HUDEP-2 (cell line): ENCODE results near the gene GPATCH3.
"Not testable (repeated sequence)": the region's sequence is repeated elsewhere in the genome, so short reads cannot be mapped to it uniquely, and the experiment has no call there.

Source experiments
- DNase-seq, 76 experiments: peaks; one replicate each; lab custom pipeline; 2025; ENCODE audit not compliant: unreplicated experiment in 76 of 76; lab: John Stamatoyannopoulos, UW

Gene GPATCH3, protein sequence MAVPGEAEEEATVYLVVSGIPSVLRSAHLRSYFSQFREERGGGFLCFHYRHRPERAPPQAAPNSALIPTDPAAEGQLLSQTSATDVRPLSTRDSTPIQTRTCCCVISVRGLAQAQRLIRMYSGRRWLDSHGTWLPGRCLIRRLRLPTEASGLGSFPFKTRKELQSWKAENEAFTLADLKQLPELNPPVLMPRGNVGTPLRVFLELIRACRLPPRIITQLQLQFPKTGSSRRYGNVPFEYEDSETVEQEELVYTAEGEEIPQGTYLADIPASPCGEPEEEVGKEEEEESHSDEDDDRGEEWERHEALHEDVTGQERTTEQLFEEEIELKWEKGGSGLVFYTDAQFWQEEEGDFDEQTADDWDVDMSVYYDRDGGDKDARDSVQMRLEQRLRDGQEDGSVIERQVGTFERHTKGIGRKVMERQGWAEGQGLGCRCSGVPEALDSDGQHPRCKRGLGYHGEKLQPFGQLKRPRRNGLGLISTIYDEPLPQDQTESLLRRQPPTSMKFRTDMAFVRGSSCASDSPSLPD

DNA sequence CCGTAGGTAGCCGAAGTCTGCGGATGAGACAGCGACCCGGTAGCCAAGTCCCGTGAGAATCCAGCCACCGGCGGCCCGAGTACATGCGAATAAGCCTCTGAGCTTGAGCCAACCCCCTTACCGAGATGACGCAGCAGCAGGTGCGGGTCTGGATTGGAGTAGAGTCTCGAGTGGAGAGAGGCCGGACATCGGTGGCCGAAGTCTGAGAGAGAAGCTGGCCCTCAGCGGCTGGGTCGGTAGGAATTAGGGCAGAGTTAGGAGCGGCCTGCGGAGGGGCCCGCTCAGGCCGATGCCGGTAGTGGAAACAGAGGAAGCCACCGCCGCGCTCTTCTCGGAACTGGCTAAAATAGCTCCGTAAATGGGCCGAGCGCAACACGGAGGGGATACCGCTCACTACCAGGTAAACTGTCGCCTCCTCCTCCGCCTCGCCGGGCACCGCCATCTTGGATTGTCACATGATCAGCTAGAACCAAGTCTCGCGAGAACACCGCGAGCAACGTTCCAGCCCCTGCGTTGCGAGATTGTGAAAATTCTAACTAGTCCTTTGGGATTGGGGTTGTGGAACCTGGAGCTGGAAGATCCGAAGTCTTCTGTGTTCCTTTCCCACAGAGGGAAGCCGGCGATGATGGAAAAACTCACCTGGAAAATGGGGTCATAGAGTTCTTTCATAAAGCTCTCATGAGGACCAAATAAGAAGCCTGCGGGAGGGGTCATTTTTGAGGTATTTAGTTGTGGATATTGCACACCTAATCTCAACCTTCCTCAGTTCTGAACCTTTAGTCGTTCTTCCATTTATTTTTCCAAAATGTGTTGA is at the start of gene GPATCH3:
GPATCH3 (minus strand) TSS at position 467 of the 814 bp plus-strand sequence; CDS start at position 442, 25 bp downstream.
- DNase-seq: peak in 73 of 76 experiments; percentile 30 to 89 (median 77)

DNA sequence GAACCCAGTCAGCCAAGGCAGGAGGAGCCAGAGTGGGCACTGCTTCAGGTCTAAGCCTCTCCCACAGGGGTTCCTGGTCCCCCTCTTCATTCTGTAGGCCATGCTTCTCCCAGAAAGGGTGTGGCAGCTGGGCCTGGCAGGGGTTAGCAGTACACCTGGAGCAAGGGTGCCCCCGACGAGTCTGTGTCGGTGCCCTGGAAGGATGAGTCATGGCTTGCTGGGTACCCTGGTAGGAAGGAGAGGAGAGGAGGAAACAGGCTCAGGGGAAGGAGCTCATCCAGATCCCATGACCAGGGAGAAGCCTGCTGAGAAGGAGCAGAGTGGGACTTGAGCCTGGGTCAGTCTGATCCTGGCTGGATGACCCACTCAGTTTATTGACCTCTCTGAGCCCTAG is 49.7 kb upstream of the GPATCH3 start:
- DNase-seq: peak in 1 of 76 experiments; percentile 6

DNA sequence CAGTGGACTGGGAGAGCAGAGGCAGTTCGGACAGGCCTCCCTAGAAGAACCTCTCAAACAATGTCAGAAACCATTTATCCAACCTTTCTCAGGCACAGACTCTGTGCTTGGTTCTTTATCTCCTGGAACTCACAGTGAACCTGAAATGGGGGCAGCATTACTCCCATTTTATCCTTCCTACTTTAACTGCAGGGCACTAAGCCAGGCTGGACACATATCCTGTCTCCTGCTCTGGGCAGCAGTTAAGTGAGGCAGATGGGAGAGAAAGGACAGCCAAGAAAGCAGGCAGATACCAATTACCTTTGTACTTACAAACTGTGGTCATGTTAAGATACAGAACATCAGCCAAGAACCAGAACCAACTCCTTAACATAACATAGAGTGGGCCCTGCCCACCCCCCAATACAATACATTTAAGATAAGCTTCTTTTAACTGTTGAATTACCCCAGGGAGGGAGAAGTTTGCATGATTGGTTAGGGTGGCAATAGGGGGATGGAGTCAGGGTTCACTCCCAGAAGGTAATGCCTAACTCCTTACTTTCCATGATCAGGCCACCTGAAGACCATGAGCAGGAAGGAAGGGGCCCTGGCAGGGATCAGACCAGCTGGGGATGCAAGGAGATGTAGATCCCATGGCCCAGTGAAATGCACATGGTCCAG is 49.1 kb upstream of the GPATCH3 start:
- DNase-seq: no peak

DNA sequence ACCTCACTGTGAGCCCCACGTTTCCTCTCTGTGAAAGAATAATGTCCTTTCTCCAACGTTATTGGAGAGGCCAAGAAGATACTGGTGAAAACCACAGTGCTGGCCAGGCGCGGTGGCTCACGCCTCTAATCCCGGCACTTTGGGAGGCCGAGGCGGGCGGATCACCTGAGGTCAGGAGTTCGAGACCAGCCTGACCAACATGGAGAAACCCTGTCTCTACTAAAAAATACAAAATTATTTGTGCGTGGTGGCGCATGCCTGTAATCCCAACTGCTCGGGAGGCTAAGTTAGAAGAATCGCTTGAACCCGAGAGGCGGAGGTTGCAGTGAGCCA is 48.4 kb upstream of the GPATCH3 start:
- DNase-seq: not testable (repeated sequence)

DNA sequence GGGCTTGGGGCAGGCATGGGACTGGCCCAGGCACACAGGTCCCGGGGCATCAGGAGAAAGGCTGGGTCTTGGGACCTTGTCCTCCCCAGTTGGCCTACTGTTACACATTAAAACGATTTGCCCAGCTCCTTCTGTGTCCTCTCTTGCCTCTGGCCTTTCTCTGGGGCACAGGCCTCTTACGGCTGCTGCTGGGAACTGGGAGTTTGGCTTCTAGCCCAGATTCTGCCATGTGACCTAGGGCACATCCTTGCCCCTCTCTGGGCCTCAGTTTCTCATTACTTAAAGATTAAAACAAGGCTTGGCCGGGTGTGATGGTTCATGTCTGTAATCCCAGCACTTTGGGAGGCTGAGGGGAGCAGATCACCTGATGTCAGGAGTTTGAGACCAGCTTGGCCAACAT is 46.0 kb upstream of the GPATCH3 start:
- DNase-seq: no peak

DNA sequence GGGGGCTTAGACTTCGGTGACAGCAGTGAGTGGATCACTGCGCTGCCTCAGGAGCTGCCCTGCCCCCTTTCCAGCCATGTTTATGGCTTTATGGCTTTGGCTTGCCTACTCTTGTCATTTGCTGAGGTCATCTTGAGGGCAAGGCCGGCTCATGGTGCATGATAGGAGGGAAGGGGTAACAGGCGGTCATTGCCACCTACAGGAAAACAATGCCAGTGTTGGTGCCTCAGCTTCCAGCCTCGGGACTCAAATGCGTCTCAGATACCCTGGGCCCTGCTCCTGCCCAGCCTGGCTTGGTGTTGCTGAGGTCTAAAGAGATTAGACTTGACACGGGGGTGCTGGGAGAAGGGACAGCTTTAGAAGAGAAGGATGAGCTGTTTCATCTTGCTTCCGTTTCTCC is 45.5 kb upstream of the GPATCH3 start:
- DNase-seq: no peak

DNA sequence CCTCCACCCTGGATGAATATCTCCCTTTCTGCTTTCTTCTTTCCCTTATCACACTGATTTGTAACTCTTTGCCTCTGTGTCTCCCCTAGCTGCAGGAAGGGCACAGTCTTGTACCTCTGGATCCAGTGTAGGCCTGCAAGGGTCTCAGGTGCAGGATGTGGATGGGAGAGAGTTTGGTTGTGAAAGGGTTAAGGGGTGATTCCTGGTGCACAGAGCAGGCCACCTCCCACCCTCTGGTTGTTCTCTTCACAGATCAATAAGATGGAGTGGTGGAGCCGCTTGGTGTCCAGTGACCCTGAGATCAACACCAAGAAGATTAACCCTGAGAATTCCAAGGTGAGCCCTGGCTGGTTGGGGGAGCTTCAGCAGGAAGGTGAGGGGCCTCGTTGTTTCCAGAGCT is 44.9 kb upstream of the GPATCH3 start:
- no peak for DNase-seq

DNA sequence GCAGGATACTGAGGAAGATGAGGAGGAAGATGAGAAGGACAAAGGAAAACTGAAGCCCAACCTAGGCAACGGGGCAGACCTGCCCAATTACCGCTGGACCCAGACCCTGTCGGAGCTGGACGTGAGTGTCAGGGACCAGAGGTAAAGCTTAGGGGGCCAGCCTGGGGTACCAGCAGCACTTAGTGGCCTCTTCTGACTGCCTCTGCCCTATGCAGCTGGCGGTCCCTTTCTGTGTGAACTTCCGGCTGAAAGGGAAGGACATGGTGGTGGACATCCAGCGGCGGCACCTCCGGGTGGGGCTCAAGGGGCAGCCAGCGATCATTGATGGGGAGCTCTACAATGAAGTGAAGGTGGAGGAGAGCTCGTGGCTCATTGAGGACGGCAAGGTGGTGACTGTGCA is 42.4 kb upstream of the GPATCH3 start:
- DNase-seq: no peak

DNA sequence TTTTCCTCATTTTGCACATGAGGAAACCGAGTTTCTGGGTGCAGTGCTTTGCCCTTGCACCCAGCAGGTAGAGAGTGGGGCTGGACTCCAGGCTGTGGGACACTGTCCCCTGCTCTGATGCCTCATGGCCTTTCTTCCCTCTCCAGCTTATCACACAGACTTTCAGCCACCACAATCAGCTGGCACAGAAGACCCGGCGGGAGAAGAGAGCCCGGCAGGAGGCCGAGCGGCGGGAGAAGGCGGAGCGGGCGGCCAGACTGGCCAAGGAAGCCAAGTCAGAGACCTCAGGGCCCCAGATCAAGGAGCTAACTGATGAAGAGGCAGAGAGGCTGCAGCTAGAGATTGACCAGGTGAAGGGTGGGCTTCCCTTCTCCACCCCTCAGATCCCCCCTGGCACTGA is 41.0 kb upstream of the GPATCH3 start:
- DNase-seq: no peak

DNA sequence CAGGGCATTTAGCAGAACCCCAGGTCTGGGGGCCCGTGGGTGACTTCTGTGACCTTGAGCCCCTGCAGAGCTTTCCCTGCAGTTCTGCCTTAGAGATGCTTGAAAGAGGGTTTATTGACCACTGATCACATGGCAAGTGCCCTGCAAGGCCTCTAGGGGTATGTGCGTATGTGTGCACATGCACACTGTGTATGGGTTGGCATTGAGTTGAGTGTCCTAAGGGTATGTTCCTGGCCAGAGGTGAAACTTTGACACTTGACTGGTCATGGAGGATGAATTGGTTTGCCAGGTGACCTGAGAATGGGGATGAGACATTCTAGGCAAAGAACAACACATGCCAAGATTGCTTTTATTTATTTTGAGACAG is 38.4 kb upstream of the GPATCH3 start:
- DNase-seq: no peak

DNA sequence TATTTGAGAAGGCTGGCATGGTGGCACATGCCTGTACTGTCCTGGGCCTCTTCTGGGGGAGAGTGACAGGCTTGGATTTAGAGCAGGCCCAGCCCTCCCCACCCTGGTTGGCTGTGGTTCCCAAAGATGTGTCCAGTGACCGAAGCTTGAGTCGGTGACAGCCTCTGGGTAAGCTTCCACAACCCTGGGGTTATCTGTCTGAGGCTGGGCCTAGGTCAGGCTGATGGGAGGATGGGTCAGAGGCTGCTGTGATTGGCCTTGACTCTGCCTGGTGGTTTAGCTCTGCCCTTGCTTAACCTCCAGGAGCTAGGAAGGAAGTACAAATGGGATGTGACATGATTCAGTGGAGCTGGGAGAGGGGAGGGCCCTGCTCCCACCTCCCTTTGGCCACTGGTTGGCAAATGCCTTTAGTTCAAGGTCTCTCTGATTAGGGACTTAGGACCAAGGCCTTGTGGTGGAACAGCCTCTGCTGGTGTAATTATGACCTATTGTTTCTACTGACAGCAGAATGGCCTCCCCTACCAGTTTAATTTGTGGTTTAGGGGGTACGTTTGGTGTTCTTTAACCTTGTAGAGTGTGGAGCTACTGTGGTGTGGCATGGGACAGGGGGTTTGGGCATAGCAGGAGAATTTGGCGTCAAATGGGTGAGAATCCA is 37.9 kb upstream of the GPATCH3 start:
- no peak for DNase-seq

DNA sequence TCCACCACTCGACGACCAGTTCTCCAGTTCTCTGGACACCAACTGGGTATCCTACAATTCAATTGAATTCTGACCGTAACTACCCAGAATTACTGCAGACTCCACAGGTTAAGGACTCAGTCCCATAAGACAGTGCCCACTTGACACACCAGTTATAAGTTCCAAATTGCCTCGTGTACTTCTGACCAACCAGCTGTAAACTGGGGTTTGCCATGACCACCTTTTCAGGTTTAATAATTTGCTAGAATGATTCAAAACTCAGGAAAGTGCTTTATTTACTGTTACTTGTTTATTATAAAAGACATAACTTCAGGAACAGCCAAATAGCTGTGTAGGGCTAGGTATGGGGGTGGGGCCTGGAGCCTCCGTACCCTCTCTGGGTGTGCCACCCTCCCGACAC is 36.6 kb upstream of the GPATCH3 start:
- DNase-seq: no peak

DNA sequence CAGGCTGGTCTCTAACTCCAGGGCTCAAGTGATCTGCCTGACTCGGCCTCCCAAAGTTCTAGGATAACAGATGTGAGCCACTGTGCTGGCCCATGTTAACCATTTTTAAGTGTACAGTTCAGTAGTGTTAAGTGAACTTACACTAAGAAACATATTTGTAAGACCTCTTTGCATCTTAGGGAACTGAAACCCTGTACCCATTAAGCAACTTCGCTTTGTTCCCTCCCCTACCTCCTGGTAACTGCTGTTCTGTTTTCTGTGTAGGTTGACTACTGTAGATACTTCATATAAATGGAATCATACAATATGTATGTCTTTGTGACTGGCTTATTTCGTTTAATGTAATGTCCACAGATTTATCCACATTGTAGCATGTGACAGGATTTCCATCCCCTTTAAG is 32.3 kb upstream of the GPATCH3 start:
- no peak for DNase-seq

DNA sequence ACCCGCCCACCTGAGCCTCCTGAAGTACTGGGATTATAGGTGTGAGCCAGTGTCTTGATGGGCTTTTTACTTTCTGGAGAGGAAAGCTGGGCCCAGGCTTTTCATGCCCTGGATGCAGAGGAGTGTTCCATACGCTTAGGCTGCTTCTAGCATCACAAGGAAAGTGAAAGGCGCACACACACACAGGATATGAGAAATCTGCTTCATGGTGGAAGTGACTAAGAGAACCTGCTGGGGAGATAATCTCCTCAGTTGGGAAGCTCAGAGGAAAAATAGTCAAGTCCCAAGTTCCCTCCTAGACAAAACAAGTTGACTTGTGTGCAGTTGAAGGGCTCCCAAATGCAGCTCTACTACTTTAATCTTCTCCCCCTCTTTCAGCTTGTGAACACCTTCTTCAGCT is 23.4 kb upstream of the GPATCH3 start:
- DNase-seq: no peak

DNA sequence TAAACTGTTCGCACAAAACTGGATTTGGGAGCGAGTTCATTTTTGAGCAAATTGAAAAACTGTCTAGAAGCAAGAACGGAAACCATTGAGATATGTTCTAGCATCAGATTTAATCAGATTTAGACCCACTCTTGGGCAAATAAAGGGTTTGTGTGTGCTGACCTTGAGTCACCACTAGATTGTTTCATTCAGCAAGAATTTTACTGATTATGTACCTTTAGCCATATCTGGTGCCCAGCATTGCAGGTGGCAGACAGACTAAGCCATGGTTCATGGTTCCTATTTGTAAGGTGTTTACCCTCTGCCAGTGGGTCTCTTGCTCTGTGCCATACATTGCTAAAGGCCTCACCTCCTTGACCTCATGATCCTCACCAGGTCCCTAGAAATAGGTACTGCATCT is 22.6 kb upstream of the GPATCH3 start:
- DNase-seq: no peak

DNA sequence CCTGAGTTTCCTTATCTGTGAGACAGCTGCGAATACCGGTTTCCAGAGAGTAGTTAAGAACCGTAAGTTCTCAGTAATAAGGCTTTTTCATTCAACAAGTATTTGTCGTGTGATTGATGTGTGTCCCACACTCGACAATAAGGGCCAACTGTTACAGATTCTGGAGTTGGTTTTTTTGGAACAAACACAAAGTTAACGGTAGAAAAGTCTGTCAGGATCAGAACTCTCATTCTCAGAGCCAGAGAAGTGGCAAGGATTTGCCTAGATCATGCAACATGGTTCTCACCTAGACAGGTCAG is 22.1 kb upstream of the GPATCH3 start:
- DNase-seq: peak in 1 of 76 experiments; percentile 3

DNA sequence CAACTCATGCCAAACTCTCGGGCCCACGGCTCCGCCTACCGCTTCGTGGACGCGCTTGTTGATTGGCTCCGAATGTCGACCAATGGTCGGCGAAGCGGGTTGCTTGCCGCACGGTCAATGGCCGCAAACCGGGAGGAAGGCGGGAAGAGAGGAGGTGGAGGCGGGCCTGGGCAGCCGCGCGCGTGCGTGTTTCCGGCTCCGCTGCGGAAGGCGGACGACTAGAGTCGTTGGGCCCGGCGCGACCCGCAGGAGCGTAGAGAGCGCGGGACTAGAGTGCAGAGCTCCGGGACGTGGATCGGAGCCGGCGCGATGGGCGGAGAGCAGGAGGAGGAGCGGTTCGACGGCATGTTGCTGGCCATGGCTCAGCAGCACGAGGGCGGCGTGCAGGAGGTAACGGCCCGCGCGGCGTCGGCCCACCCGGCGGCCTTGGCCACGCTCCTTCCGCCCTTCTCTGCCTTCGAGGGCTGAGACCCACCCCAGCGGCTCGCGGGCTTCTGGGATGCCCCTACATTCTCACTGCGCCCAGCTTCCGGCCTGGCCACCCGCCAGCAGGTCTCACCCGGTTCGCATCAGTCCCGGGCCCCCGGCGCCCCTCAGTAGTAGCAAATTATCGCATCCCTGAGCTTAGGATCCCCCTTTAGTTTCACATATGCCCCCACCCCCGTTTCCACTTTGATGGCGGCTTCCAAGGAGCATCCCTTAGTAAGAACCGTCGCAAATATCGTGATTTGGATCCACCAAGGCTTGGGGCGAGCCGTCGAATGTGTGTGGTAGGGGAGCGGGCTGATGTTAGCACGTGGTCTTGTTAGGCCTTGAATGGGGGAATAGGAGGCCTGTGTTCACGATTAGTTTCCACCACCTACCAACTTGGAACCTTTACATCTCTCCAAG is 21.5 kb upstream of the GPATCH3 start, which contains the start of gene NUDC:
NUDC (plus strand) TSS at position 204 of the 891 bp plus-strand sequence; CDS start at position 310, 106 bp downstream.
- peak in 75 of 76 experiments; percentile 17 to 98 (median 93) for DNase-seq

DNA sequence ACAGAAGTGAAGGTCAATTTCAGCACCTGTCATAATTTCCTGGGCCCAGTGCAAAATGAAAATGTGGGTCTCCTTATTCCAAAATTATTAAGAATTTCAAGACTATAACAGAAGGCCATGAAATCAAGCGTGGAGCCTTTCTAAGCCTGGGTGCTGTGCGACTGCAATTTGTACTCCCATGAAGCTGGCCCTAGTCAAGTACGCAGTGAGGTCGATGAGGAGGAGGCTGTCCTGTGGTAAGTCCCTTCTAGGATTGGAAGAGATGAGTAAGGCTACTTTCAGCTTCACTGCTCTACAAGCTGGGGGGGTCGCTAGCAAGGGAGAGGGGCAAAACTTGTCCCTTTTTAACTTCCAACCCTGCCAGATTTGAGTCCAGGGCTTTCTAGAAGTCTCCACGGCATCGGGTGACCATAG is 20.9 kb upstream of the GPATCH3 start:
- DNase-seq: no peak

DNA sequence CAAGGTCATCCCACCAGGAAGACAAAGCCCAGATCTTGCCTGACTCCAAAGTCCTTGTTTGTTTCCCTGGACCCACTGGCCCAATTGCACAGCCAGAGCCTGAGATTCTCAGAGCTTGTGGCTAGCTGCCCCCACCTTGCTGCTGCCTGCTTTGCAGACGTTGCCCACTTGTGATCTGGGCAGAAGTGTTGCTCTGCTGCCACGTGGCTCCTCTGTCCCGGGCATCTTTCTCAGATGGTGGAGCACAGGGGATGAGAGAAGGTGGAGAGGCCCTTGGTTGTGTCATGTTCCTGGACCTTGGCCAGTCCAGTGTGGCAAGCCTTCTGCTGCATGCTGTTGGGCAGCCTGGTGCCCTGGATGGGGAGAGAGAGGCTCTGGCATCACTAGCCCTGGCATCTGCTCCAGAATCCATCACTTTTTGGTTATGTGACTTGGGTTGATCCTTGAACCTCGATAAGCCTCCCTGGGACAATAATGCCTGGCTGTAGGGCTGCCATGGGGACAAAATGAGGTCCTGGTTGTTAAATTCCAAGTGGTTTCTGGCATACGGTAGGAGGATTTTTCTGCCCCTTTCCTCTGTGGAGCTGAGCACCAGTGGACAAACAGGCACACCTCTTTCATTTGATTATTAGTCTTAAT is 15.1 kb upstream of the GPATCH3 start:
- DNase-seq: peak in 10 of 76 experiments; percentile 2 to 25 (median 13)
